ENCODE results near the gene TNFSF11. TPM values are rescaled to one million over a fixed set of nuclear protein-coding genes. Genes with fewer than 3 reads are reported as not detected.

Gene TNFSF11
- total and polyA plus RNA-seq, 2 donors (not counting 3 experiments of a cell fraction or from before 2014, with no cell fraction given): not detected

GRCh38 chr13:42569576-42570344 is 4.2 kb upstream of the TNFSF11 start:
- TF ChIP-seq MYC (IDR thresholded peaks at IDR 0.05; ENCODE audit: low read depth, low read length): no peak
- no peak for TF ChIP-seq EZH2 (IDR thresholded peaks at IDR 0.05; ENCODE audit: borderline replicate concordance, low read depth, low read length, severe bottlenecking)
- TF ChIP-seq JUN (IDR thresholded peaks at IDR 0.05; ENCODE audit: borderline replicate concordance, insufficient read depth, insufficient read length, low read depth): no peak
- TF ChIP-seq POLR2AphosphoS5 (IDR thresholded peaks at IDR 0.05; ENCODE audit: insufficient read depth, low read depth, low read length): no peak
- TF ChIP-seq GATA2 (IDR thresholded peaks at IDR 0.05; ENCODE audit: insufficient read depth, insufficient read length, low read depth, low read length): no peak
- no peak for TF ChIP-seq FOS (IDR thresholded peaks at IDR 0.05; ENCODE audit: borderline replicate concordance, insufficient read depth, low read length)
- Histone ChIP-seq H2AFZ (ENCODE audit: low read depth, low read length) (no peak overlapping the region), H3K27me3 (ENCODE audit: control insufficient read depth in 2 of 2, insufficient read depth in 2 of 2, low read length in 2 of 2) (peaks cover 20 to 33% of the 10 kb centered on the region in 2 experiments), H4K20me1 (replicated peaks; ENCODE audit: control insufficient read depth, extremely low read depth, insufficient read depth, low read length) (no peaks in the 10 kb centered on the region), H3K79me2 (ENCODE audit: control insufficient read depth, insufficient read depth, low read length) (no peaks in the 10 kb centered on the region), H3K27ac (ENCODE audit: insufficient read depth, low read depth, low read length) (no peak overlapping the region), H3K4me1 (ENCODE audit: control insufficient read depth, extremely low read depth, insufficient read depth, low read length) (no peaks in the 10 kb centered on the region), H3K4me2 (ENCODE audit: insufficient read depth, low read length) (no peak overlapping the region), H3K9ac (replicated peaks; ENCODE audit: extremely low read depth, insufficient read depth, low read length) (no peak overlapping the region), H3K9me1 (replicated peaks; ENCODE audit: control insufficient read depth, extremely low read depth, insufficient read depth, low read length) (no peaks in the 10 kb centered on the region), H3K9me3 (replicated peaks; ENCODE audit: control insufficient read depth, insufficient read depth, low read length) (no peaks in the 10 kb centered on the region), H3K4me3 (replicated peaks in 1 of 3; ENCODE audit: insufficient read depth in 1 of 3, low read depth in 1 of 3, low read length in 3 of 3) (no peak overlapping the region), H3K36me3 (ENCODE audit: control insufficient read depth in 2 of 2, extremely low read depth in 1 of 2, insufficient read depth in 2 of 2, low read length in 2 of 2) (no peaks in the 10 kb centered on the region)
- FAIRE-seq (no peak), DNase-seq (ENCODE audit: low read depth, low spot score) (no peak)
- dilution Hi-C loops (cut with MboI; ENCODE audit: extremely low pct_ligation_motif_present, low sequenced_read_pairs) (no loop called here), intact Hi-C loops (cut with micrococcal nuclease) (no loop called here)
- ChIA-PET POLR2A (no interaction called here), CTCF (no interaction called here)
- no TSS peak for BruUV-seq (replicated peaks)

- Histone ChIP-seq H4K20me1 (replicated peaks; ENCODE audit: control insufficient read depth, extremely low read depth, insufficient read depth, low read length) (no peaks in the 10 kb centered on the region), H3K9me3 (replicated peaks; ENCODE audit: control insufficient read depth, insufficient read depth, low read length) (no peaks in the 10 kb centered on the region), H3K4me2 (ENCODE audit: insufficient read depth, low read length) (no peak overlapping the region), H3K4me3 (replicated peaks in 1 of 3; ENCODE audit: insufficient read depth in 1 of 3, low read depth in 1 of 3, low read length in 3 of 3) (no peak overlapping the region), H3K27ac (ENCODE audit: insufficient read depth, low read depth, low read length) (no peak overlapping the region), H3K27me3 (ENCODE audit: control insufficient read depth in 2 of 2, insufficient read depth in 2 of 2, low read length in 2 of 2) (peaks cover 34 to 53% of the 10 kb centered on the region in 2 experiments), H3K4me1 (ENCODE audit: control insufficient read depth, extremely low read depth, insufficient read depth, low read length) (no peaks in the 10 kb centered on the region), H3K36me3 (ENCODE audit: control insufficient read depth in 2 of 2, extremely low read depth in 1 of 2, insufficient read depth in 2 of 2, low read length in 2 of 2) (no peaks in the 10 kb centered on the region), H2AFZ (ENCODE audit: low read depth, low read length) (no peak overlapping the region), H3K9ac (replicated peaks; ENCODE audit: extremely low read depth, insufficient read depth, low read length) (no peak overlapping the region), H3K9me1 (replicated peaks; ENCODE audit: control insufficient read depth, extremely low read depth, insufficient read depth, low read length) (no peaks in the 10 kb centered on the region), H3K79me2 (ENCODE audit: control insufficient read depth, insufficient read depth, low read length) (no peaks in the 10 kb centered on the region)
- FAIRE-seq: no peak
- ChIA-PET CTCF (no interaction called here), POLR2A (no interaction called here)
- dilution Hi-C loops (cut with MboI; ENCODE audit: extremely low pct_ligation_motif_present, low sequenced_read_pairs) (no loop called here), intact Hi-C loops (cut with micrococcal nuclease) (no loop called here)
- DNase-seq (ENCODE audit: low read depth, low spot score): no peak
- TF ChIP-seq JUN (IDR thresholded peaks at IDR 0.05; ENCODE audit: borderline replicate concordance, insufficient read depth, insufficient read length, low read depth) (no peak), MAX (IDR thresholded peaks at IDR 0.05; ENCODE audit: insufficient read depth, insufficient read length) (no peak), CTCF (IDR thresholded peaks at IDR 0.05; ENCODE audit: extremely low read depth in 1 of 2, insufficient read depth in 1 of 2, low read depth in 1 of 2, low read length in 2 of 2) (no peak), MYC (IDR thresholded peaks at IDR 0.05; ENCODE audit: low read depth, low read length) (no peak), EZH2 (IDR thresholded peaks at IDR 0.05; ENCODE audit: borderline replicate concordance, low read depth, low read length, severe bottlenecking) (no peak), FOS (IDR thresholded peaks at IDR 0.05; ENCODE audit: borderline replicate concordance, insufficient read depth, low read length) (no peak), POLR2AphosphoS5 (IDR thresholded peaks at IDR 0.05; ENCODE audit: insufficient read depth, low read depth, low read length) (no peak), POLR2A (IDR thresholded peaks at IDR 0.05; ENCODE audit: low read depth, low read length) (no peak), GATA2 (IDR thresholded peaks at IDR 0.05; ENCODE audit: insufficient read depth, insufficient read length, low read depth, low read length) (no peak)
- BruUV-seq (replicated peaks): no TSS peak
Observed at GRCh38 chr13:42571895-42572294, 2.1 kb upstream of the TNFSF11 start.
